ENCODE data around the gene PHF21B.
A peak's percentile ranks its signal among the peaks of the same experiment; 100 is the strongest.

PHF21B gene

GRCh38 chr22:45013138-45013537 is 3.3 kb upstream of the PHF21B start:
- DNase-seq = no peak

DNA sequence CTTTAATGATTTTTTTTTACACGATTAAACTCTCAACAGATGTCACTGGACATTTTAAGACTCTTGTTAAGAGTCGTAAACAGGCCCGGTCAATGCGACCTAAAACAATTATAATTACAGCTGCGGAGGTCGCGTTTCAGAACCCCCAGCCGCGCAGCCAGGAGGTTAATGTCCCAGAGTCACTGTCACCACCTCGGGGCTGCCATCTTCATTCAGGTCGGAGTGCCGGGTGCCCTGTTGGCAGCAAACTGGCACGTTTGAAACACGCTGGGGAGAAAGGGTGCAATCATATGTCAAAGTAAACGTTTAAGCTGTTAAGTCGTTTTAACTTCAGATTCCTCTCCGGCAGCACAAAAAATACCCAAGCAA is 711 bp upstream of the PHF21B start:
- no peak for DNase-seq

DNA sequence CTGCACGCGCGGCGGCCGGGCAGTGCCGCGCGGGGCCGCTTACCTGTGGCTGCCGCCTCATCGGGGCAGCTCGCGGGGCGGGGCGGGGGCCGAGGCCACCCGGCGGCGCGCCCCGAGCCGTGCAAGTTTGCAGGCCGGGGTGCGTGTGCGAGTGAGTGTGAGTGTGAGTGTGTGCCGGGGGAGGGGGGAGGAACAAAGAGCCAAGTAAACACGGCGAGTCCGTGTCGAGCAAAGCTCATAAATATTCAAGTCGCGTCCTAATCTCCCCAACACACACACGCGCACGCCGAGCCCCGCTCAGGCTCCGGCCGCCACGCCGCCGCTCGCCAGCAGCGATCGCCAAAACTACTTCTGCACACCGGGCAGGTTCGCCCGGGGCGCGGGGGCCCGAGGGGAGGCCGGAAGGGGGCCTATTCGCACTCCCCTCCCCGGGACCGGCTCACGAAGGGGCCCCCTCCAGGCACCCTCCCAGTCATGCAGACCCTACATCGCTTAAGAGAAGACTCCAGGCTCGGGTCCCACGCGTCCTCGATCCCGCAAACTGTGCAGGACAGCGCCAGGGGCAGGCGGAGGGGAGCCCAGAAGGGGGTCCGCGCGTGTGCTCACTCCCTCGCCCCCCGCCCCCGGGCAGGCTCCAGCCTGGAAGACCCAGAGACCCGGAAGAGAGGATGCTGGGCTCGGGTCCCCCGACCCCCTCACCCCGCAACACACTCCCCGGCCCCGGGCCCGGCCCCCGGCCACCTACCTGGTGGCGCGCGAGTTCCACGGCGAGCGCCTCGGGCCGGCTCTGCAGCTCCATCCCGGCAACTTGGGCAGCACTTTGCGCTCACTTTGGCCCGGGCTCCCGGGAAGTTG is 827 bp downstream of the PHF21B start:
- no peak for DNase-seq

DNA sequence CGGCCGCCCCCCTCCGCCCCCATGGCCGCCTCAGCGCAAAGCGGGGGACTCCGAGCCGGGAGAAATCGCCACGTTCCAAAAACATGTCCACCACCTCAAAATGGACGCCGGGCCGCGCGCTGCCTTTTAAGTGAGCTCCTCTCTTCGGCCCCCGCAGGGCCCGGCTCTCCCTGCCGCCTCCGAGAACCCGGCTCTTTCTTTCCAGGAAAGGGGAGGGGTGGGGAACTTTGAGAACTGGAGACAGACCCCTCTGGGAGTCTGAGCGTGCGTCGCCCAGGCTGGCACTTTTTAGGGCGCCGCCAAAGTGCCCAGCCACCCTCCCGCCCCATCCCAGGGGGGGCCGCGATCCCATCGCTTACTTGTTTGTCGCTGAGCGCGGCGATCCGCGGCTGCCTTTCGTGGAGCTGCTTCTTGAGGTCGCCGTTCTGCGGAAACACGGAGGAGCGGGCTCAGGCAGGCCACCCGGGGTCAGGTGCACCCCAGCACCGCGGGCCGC is 1.6 kb downstream of the PHF21B start:
- no peak for DNase-seq

- DNase-seq = peak in 1 of 2 experiments; percentile 27
These were observed 2.2 kb downstream of the PHF21B start for GRCh38 chr22:45007391-45008185.

- no peak for DNase-seq
These were observed 2.8 kb downstream of the PHF21B start for GRCh38 chr22:45006964-45007390.

DNA sequence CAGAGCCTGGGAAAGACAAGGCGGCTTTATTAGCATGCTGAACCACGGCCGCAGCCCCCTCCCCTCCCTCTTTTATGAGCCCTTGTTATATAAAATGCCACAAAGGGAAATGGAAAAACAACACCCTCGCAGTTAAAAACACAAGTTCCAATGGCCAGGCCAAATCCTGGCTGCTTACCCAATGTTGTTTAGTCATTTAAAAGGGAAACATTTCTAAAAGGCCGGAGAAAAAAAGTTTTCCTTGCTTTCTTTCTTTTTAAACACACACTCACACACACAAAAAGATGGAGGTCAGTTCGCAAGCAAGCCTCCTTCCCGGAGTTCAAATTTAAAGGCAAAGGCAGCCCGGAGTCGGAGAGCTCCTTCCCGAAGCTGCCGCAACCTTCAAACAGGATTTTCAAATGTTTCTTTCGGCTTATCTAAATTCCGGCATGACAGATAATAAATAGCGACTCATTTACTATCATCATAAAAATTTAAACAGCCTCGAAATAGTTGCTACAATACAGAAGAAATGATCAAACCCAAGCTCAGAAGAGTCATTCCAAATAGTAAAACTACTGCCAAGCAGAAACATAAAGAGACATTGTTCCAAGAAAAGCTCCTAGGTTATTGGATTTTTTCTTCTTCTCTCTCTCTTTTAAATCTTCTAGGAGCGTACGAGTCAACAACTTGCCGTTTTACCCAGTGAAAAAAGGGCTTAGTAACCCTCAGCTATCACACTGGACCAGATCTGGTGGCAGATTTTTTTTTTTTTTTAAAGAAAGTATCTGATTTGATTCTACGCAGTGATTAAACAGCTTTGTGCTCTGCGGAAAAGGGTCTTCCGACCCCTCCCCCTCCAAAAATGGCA is 3.5 kb downstream of the PHF21B start:
- no peak for DNase-seq

DNA sequence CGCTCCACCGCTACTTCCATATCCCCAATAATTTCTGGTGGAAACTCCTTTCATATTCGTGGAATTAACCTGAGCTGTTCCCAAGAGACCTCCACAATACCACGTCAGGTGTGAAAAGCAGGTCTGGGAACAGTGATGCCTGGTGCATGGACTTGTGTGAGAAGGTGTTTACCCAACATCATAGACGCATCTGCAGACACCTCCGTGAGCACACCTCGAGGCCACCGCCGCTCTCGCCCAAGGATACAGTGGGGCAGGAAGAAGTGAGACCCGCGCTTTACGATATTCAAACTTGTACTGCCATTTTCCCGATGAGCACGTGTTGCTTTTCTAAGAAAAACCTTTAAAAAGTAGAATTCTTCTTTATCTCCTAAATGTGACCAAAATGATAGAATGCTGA is 8.2 kb downstream of the PHF21B start:
- no peak for DNase-seq

DNA sequence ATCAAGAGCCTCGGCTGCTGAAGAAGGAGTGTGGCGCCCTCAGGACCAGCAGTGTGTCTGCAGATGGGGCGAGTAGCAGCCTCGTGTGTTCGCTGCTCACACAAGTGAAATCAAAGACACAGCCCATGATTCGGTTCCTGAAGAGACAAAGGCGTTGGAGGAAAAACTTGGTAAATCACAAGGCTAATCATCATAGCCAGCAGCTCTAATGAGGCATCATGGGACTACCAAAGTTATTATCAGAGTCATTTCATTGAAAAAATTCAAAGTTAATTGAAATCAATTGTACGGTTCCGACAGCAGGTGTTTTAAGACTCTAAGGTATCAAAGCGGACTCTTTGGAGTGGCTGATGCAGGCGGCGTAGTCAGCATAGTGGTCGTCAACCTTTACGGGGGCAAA is 9.5 kb downstream of the PHF21B start:
- DNase-seq = no peak

GRCh38 chr22:44999687-45000086 is 10.1 kb downstream of the PHF21B start:
- no peak for DNase-seq

DNA sequence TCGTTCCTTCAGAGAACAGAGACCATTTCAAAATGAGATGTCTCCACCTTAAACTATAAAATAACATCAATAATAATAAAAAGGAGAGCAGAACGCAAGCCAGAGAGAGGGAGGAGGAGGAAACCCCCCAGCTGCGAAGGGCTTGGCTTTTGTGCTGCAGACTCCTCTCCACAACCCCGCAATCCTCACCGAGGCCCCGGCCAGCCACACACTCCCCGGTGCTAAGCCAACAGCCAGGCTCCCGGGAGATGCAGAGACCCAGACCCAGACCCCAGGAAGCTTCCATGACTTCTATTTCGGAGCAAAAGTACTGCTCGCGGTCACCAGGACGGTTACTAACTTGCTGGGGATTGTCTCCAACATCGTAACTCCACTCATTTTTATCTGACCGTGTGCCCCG is 10.6 kb downstream of the PHF21B start:
- no peak for DNase-seq

GRCh38 chr22:44998296-44998695 is 11.5 kb downstream of the PHF21B start:
- DNase-seq = no peak

GRCh38 chr22:44997060-44997459 is 12.7 kb downstream of the PHF21B start:
- no peak for DNase-seq

DNA sequence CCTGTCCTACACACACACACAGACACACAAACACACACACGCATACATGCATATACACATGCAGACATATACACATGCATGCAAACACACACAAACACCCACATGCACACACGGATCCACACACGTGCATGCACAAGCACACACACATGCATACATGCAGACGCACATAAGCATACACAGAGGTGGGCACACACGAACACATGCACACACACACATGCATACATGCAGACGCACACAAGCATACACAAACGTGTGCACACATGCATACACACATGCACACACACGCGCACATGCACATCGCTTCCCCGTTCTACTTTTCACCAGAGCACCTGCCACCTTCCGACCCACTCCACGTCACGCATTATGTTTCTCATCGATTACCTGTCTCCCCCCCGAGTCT is 13.2 kb downstream of the PHF21B start:
- DNase-seq = no peak

- DNase-seq = no peak
These were observed 13.7 kb downstream of the PHF21B start for GRCh38 chr22:44996120-44996519.

- DNase-seq = no peak
These were observed 14.1 kb downstream of the PHF21B start for GRCh38 chr22:44995715-44996114.

GRCh38 chr22:44995105-44995514 is 14.7 kb downstream of the PHF21B start:
- no peak for DNase-seq

DNA sequence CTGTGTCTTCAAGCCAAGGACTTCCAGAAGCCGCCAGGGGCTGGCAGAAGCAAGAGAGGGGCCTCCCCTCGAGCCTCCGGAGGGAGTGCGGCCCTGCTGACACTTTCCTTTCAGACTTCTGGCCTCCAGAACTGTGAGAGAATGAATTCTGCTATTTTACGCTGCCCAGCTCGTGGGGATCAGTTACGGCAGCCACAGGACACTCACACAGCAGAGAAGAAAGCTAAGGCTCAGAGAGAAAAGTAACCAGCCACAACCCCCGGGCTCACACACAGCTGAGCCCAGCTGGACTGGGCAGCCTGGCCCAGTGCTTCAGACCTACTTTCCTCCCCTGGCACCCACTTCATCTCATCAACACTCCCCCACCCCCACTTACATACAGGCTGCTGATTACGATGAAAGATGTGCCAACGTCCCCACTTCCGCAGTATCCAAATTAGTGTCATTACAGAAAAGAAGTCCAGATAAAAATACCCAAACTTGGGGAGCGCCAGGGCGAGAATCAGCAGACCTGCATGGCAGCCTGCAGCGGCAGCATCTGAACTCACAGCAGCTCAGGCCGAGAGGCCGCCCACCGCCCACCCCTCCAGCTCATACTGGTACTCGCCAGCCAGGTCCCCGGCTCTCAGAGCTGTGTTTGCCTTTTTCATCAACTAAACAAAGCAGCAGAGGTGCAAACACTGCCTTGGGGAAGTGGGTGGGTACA is 15.3 kb downstream of the PHF21B start:
- DNase-seq = no peak

GRCh38 chr22:44992166-44992565 is 17.6 kb downstream of the PHF21B start:
- no peak for DNase-seq

DNA sequence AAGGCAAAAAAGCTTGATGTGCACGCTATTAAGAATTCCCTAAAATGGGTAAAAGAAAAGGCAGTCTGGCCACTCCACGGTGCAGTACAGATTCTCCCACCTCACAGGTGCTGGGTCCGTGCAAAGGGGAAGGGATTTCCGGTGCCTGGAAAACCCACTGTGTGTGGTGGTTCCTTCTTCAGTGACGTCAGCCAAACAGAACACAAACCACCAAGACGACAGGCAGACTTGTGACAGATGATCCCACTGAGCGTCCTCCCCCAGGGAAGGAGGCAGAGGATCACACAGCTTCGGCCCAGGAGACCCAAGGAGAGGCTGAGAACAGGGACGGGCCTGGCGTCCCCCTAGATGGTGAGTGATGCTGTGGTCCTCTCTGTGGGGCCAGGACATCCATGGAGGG is 18.6 kb downstream of the PHF21B start:
- DNase-seq = no peak

DNA sequence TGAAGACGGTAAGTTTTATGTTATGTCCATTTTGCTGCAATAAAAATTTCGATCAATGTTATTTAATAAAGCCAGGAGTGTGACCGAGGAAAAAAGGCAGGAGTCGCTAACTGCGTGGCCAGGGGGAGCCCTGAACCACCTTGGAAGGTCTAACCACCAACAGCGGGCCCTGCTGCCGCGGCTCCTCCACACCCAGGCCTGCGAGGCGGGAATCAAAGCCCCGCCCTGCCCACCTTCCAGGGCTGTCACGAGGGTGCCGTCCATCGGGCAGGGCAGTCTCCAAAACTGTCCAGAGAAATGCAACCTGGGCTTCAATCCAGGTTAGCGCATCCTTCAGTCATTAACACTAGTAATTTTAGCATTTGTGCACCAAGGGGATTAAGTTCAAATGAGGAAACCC is 19.0 kb downstream of the PHF21B start:
- no peak for DNase-seq

DNA sequence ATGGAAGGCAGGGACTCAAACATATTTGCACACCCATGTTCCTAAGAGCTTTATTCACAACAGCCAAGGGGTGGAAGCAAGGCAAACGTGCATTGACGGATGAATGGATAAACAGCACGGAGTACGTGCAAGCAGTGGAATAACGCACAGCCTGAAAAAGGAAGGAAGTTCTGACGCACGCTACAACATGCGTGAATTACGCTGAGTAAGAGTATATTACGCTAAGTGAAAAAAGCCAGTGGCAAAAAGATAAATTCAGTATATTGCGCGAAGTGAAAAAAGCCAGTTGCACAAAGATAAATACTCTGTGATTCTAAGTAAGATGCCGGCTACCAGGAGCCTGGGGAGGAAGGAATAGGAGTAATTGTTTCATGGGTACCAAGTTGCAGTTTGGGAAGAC is 19.5 kb downstream of the PHF21B start:
- no peak for DNase-seq

Measured in SW 1271 (cell line).